ENCODE measurements around the gene TTC21B. TPM values are rescaled to one million over a fixed set of nuclear protein-coding genes. Genes with fewer than 3 reads are reported as not detected.

The TTC21B gene
- total RNA-seq, 2 donors from 2014 or later = 25.8 to 25.9 TPM

GRCh38 chr2:165840333-165840958 lies 113.1 kb downstream of the TTC21B start:
- Histone ChIP-seq H3K27me3 (ENCODE audit: control insufficient read depth, insufficient read depth, low read length, poor library complexity, severe bottlenecking) (no peaks in the 10 kb centered on the region), H3K4me1 (ENCODE audit: control insufficient read depth, insufficient read depth, low read length) (peaks cover 5% of the 10 kb centered on the region), H3K36me3 (ENCODE audit: control insufficient read depth, insufficient read depth, low read length) (no peaks in the 10 kb centered on the region), H3K27ac (ENCODE audit: low read depth, low read length) (no peak overlapping the region), H3K4me3 (ENCODE audit: low read length) (no peak overlapping the region), H3K9me3 (ENCODE audit: control insufficient read depth, low read length) (no peaks in the 10 kb centered on the region), H3K9ac (ENCODE audit: extremely low read depth, low read length, poor library complexity, severe bottlenecking) (no peak overlapping the region)
- peaks cover 19% of the 10 kb centered on the region for H3K4me1 Mint-ChIP-seq
- peaks cover 2% of the 10 kb centered on the region for H3K27me3 Mint-ChIP-seq (ENCODE audit: insufficient read depth)
- TF ChIP-seq CTCF (conservative IDR thresholded peaks at IDR 0.05) = no peak
- no peak overlapping the region for H3K27ac Mint-ChIP-seq
- DNase-seq = no peak
- H3K9me3 Mint-ChIP-seq = no peaks in the 10 kb centered on the region
- no peaks in the 10 kb centered on the region for H3K36me3 Mint-ChIP-seq (ENCODE audit: low read depth)
- H3K4me3 Mint-ChIP-seq = no peak overlapping the region

DNA sequence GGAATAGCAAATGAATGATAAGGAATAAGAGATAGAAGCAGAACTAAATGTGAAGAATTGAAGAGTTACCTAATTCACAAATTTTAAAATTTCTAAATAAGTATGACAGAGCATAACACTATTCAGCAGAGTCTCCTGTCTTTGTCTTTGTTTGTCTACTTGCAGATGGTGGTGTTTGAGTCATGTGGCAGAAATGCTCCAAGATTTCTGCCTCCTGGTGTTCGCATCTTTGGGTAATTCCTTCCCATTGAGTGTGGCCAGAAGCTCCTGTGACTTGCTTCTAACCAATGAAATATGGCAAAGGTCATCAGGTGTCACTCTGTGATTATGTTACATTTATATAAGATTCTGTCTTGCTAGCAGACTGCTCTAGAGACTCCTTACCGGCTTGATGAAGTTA lies 114.0 kb downstream of the TTC21B start:
- Histone ChIP-seq H3K4me3 (ENCODE audit: low read length) (no peak overlapping the region), H3K36me3 (ENCODE audit: control insufficient read depth, insufficient read depth, low read length) (no peaks in the 10 kb centered on the region), H3K4me1 (ENCODE audit: control insufficient read depth, insufficient read depth, low read length) (peaks cover 5% of the 10 kb centered on the region), H3K9ac (ENCODE audit: extremely low read depth, low read length, poor library complexity, severe bottlenecking) (no peak overlapping the region), H3K27ac (ENCODE audit: low read depth, low read length) (no peak overlapping the region), H3K9me3 (ENCODE audit: control insufficient read depth, low read length) (no peaks in the 10 kb centered on the region), H3K27me3 (ENCODE audit: control insufficient read depth, insufficient read depth, low read length, poor library complexity, severe bottlenecking) (no peaks in the 10 kb centered on the region)
- Mint-ChIP-seq H3K27ac (no peak overlapping the region), H3K27me3 (ENCODE audit: insufficient read depth) (peaks cover 2% of the 10 kb centered on the region), H3K4me3 (no peak overlapping the region), H3K36me3 (ENCODE audit: low read depth) (no peaks in the 10 kb centered on the region), H3K4me1 (peaks cover 17% of the 10 kb centered on the region), H3K9me3 (no peaks in the 10 kb centered on the region)
- TF ChIP-seq CTCF (conservative IDR thresholded peaks at IDR 0.05) = no peak
- WGBS, 2 experiments (ENCODE audit: insufficient coverage in 1 of 2, insufficient read length in 1 of 2) = 83% methylated on average over 2 of the region's 2 CpGs; no CpG with 5 or more reads in 1 of the 2 experiments
- no peak for DNase-seq

DNA sequence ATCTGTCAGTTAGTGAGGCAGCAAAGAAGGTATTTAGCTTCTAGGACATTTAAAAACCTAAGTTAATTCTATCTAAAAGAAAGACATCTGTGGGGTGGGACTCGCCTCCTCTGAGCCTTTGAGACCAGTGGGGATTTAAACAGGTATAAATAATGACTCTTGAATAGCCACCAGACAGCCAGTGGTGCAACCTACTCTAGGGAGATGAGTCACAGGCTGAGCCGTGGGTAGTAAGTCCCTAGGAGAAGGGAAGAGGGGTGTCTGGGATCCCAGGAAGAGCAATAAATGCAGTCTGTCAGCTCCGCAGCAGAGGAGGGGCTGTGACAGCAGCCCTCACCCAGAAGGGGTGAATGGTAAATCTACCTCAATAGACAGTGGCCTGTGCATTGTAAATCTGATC lies 116.5 kb downstream of the TTC21B start:
- no peaks in the 10 kb centered on the region for H3K9me3 ChIP-seq (ENCODE audit: control insufficient read depth, low read length)
- DNase-seq = peak; percentile 43
- H3K9me3 Mint-ChIP-seq = no peaks in the 10 kb centered on the region
- H3K4me3 Mint-ChIP-seq = no peak overlapping the region
- H3K27me3 Mint-ChIP-seq (ENCODE audit: insufficient read depth) = peaks cover 2% of the 10 kb centered on the region
- no peak overlapping the region for H3K4me3 ChIP-seq (ENCODE audit: low read length)
- no peak overlapping the region for H3K9ac ChIP-seq (ENCODE audit: extremely low read depth, low read length, poor library complexity, severe bottlenecking)
- 75 to 80% methylated on average over 2 to 3 of the region's 3 CpGs for WGBS, 2 experiments (ENCODE audit: insufficient coverage in 1 of 2, insufficient read length in 1 of 2)
- H3K27ac ChIP-seq (ENCODE audit: low read depth, low read length) = no peak overlapping the region
- peaks cover 2% of the 10 kb centered on the region for H3K4me1 Mint-ChIP-seq
- no peaks in the 10 kb centered on the region for H3K4me1 ChIP-seq (ENCODE audit: control insufficient read depth, insufficient read depth, low read length)
- H3K27ac Mint-ChIP-seq = no peak overlapping the region
- H3K27me3 ChIP-seq (ENCODE audit: control insufficient read depth, insufficient read depth, low read length, poor library complexity, severe bottlenecking) = no peaks in the 10 kb centered on the region
- no peaks in the 10 kb centered on the region for H3K36me3 Mint-ChIP-seq (ENCODE audit: low read depth)
- no peak for TF ChIP-seq CTCF (conservative IDR thresholded peaks at IDR 0.05)
- H3K36me3 ChIP-seq (ENCODE audit: control insufficient read depth, insufficient read depth, low read length) = no peaks in the 10 kb centered on the region
